Measurements from ENCODE around the gene KBTBD12. TPM values are rescaled to one million over a fixed set of nuclear protein-coding genes. Genes with fewer than 3 reads are reported as not detected.

KBTBD12 gene
- total RNA-seq, 5 donors from 2014 or later (not counting 1 experiment from before 2014, with no cell fraction given), result not detected

DNA sequence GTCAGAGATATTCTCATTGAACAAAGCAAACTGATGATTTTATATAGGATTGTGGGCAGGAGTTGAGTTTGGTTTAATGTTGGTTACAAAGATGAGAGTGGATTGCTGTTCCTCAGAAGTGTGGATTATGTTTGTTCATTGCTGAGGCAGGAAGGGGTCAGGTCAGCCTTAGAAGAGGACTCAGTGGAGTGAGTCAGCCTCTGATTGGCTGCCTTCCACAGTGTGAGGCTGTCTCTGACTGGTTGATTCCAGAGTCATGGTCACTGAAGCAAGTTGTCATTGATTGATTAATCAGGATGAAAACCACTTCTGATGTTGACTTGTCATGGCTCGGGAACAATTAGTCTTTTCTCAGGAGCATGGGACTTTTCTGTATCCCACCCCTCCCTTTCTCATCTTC is 36.2 kb downstream of the KBTBD12 start:
- Mint-ChIP-seq H3K27ac (no peak overlapping the region), H3K36me3 (no peaks in the 10 kb centered on the region), H3K4me3 (no peak overlapping the region), H3K9me3 (no peaks in the 10 kb centered on the region), H3K27me3 (peaks cover 29 to 49% of the 10 kb centered on the region in 2 donors), H3K4me1 (no peaks in the 10 kb centered on the region)
- DNase-seq, result no peak
- CTCF ChIA-PET, result no interaction called here
- H3K27ac ChIP-seq (ENCODE audit: low read length), result no peak overlapping the region
- no peaks in the 10 kb centered on the region for H3K9me3 ChIP-seq
- no peaks in the 10 kb centered on the region for H3K4me1 ChIP-seq (ENCODE audit: control insufficient read depth in 1 of 2, extremely low read depth in 1 of 2, insufficient read depth in 2 of 2, low read length in 2 of 2)
- H3K4me3 ChIP-seq (ENCODE audit: control insufficient read depth in 1 of 2, extremely low read depth in 1 of 2, low read length in 1 of 2), result no peak overlapping the region
- no peaks in the 10 kb centered on the region for H3K36me3 ChIP-seq (ENCODE audit: control insufficient read depth in 2 of 2, extremely low read depth in 1 of 2, insufficient read depth in 1 of 2, low read length in 1 of 2)
- POLR2A ChIA-PET, result no interaction called here
- no peak for ATAC-seq (replicated peaks in 1 of 4)
- H3K27me3 ChIP-seq (replicated peaks in 1 of 2; ENCODE audit: control insufficient read depth in 2 of 2, extremely low read depth in 1 of 2, insufficient read depth in 2 of 2, low read length in 1 of 2), result peaks cover 0 to 9% of the 10 kb centered on the region in 2 experiments
- WGBS (ENCODE audit: insufficient coverage), result 100% methylated on average over 1 of the region's 1 CpG

DNA sequence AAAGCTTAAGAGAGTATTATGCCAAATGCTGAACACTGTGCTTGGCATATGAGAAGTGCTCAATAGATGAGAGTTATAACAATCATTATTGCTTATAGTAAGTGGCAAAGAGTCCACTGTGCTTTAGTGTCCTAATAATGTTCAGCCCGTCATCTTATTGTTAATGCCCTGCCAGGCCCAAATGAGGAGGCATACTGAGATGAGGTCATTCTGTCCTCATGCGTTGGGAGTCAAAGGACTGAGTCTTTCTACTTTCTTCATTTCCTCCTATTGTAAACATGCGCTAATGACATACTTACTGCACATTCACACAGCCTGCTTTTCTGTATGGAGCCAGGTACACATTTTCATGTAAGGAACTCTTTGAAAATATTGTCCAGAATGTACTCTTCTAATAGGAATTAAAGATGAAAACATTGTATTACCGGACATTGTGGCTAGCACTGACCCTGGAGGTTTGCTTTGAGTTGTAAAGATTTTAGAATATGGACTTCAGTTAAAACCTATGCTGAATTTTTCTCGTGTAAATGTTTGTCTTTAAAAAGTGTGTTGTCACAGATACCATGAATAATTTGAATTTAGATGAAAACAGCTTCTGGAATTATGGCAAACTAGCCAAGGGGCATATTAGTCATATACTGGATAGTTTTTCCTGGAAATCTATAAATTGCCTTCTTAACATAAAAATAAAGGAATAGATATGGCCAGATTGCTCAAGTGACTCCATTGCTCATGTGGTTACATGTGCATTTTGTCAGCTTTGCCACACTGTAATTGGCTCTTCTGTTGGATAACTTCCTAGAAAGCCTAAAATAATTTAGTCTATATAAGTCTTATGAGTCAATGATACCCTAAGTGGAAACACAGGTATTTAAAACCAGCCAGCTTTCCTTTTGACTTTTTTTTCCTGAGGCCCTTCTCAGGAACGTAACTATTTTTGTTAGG is 38.3 kb downstream of the KBTBD12 start:
- Histone ChIP-seq H3K27me3 (replicated peaks in 1 of 2; ENCODE audit: control insufficient read depth in 2 of 2, extremely low read depth in 1 of 2, insufficient read depth in 2 of 2, low read length in 1 of 2) (peaks cover 0 to 8% of the 10 kb centered on the region in 2 experiments), H3K27ac (ENCODE audit: low read length) (no peak overlapping the region), H3K36me3 (ENCODE audit: control insufficient read depth in 2 of 2, extremely low read depth in 1 of 2, insufficient read depth in 1 of 2, low read length in 1 of 2) (no peaks in the 10 kb centered on the region), H3K9me3 (no peaks in the 10 kb centered on the region), H3K4me1 (ENCODE audit: control insufficient read depth in 1 of 2, extremely low read depth in 1 of 2, insufficient read depth in 2 of 2, low read length in 2 of 2) (no peaks in the 10 kb centered on the region), H3K4me3 (ENCODE audit: control insufficient read depth in 1 of 2, extremely low read depth in 1 of 2, low read length in 1 of 2) (no peak overlapping the region)
- H3K9me3 Mint-ChIP-seq, result no peaks in the 10 kb centered on the region
- DNase-seq (no peak), ATAC-seq (replicated peaks in 1 of 4) (no peak)
- ChIA-PET POLR2A (no interaction called here), CTCF (no interaction called here)
- H3K4me3 Mint-ChIP-seq, result no peak overlapping the region
- no peak overlapping the region for H3K27ac Mint-ChIP-seq
- H3K27me3 Mint-ChIP-seq, result peaks cover 29 to 36% of the 10 kb centered on the region in 2 donors
- H3K4me1 Mint-ChIP-seq, result no peaks in the 10 kb centered on the region
- no peaks in the 10 kb centered on the region for H3K36me3 Mint-ChIP-seq
- WGBS (ENCODE audit: insufficient coverage), result 65% methylated on average over 2 of the region's 6 CpGs

DNA sequence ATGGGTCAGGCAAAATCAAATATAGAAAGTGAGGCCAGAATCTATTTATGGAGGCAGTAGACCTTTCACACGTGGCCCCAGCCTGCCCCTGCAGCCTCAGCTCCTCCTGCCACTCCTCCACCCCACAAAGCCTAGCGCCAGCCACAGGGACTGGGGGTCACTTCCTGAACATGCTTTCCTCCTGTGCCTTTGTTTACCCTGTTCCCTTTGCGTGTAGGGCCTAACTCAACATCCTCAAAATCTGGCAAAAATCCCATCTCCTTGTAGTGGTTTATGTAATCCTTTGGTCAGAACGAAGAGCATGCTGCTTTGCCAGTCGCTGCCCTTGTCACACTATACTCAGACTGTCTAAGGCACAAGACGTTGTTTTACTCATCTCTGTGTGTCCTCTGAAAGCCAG is 39.6 kb downstream of the KBTBD12 start:
- Mint-ChIP-seq H3K27me3 (peaks cover 25 to 28% of the 10 kb centered on the region in 2 donors), H3K4me3 (no peak overlapping the region), H3K9me3 (no peaks in the 10 kb centered on the region), H3K4me1 (no peaks in the 10 kb centered on the region), H3K27ac (no peak overlapping the region), H3K36me3 (no peaks in the 10 kb centered on the region)
- CTCF ChIA-PET, result no interaction called here
- DNase-seq (no peak), ATAC-seq (replicated peaks in 1 of 4) (no peak)
- POLR2A ChIA-PET, result no interaction called here
- Histone ChIP-seq H3K4me3 (ENCODE audit: control insufficient read depth in 1 of 2, extremely low read depth in 1 of 2, low read length in 1 of 2) (no peak overlapping the region), H3K9me3 (no peaks in the 10 kb centered on the region), H3K36me3 (ENCODE audit: control insufficient read depth in 2 of 2, extremely low read depth in 1 of 2, insufficient read depth in 1 of 2, low read length in 1 of 2) (no peaks in the 10 kb centered on the region), H3K4me1 (ENCODE audit: control insufficient read depth in 1 of 2, extremely low read depth in 1 of 2, insufficient read depth in 2 of 2, low read length in 2 of 2) (no peaks in the 10 kb centered on the region), H3K27me3 (replicated peaks in 1 of 2; ENCODE audit: control insufficient read depth in 2 of 2, extremely low read depth in 1 of 2, insufficient read depth in 2 of 2, low read length in 1 of 2) (peaks cover 0 to 8% of the 10 kb centered on the region in 2 experiments), H3K27ac (ENCODE audit: low read length) (no peak overlapping the region)
- 40% methylated on average over 1 of the region's 6 CpGs for WGBS (ENCODE audit: insufficient coverage)

DNA sequence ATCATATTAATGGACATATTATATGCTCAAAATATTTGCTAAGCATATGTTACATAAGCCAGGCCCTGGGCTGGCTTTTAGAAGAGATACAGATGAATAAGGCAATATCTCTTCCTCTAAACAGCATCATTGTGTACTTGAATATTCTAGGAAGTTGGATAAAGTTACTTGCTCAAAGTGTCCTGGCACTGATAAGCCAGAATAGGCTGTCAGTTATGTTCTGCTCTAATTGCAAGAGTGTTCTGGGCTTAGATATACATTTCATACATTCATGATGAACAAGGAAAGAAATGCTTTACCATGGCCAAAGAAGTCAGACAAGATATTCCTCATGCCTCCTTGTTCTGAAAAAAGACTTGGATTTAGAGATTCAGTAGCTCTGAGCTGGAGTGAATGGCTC is 40.7 kb downstream of the KBTBD12 start:
- no peaks in the 10 kb centered on the region for H3K4me1 ChIP-seq (ENCODE audit: control insufficient read depth in 1 of 2, extremely low read depth in 1 of 2, insufficient read depth in 2 of 2, low read length in 2 of 2)
- Mint-ChIP-seq H3K4me3 (no peak overlapping the region), H3K9me3 (no peaks in the 10 kb centered on the region), H3K27me3 (peaks cover 18 to 25% of the 10 kb centered on the region in 2 donors), H3K36me3 (no peaks in the 10 kb centered on the region), H3K4me1 (no peaks in the 10 kb centered on the region), H3K27ac (no peak overlapping the region)
- no peak overlapping the region for H3K4me3 ChIP-seq (ENCODE audit: control insufficient read depth in 1 of 2, extremely low read depth in 1 of 2, low read length in 1 of 2)
- ATAC-seq (replicated peaks in 1 of 4) (no peak), DNase-seq (no peak)
- CTCF ChIA-PET, result no interaction called here
- H3K27me3 ChIP-seq (replicated peaks in 1 of 2; ENCODE audit: control insufficient read depth in 2 of 2, extremely low read depth in 1 of 2, insufficient read depth in 2 of 2, low read length in 1 of 2), result peaks cover 0 to 8% of the 10 kb centered on the region in 2 experiments
- no peak overlapping the region for H3K27ac ChIP-seq (ENCODE audit: low read length)
- POLR2A ChIA-PET, result no interaction called here
- no peaks in the 10 kb centered on the region for H3K36me3 ChIP-seq (ENCODE audit: control insufficient read depth in 2 of 2, extremely low read depth in 1 of 2, insufficient read depth in 1 of 2, low read length in 1 of 2)
- no peaks in the 10 kb centered on the region for H3K9me3 ChIP-seq

DNA sequence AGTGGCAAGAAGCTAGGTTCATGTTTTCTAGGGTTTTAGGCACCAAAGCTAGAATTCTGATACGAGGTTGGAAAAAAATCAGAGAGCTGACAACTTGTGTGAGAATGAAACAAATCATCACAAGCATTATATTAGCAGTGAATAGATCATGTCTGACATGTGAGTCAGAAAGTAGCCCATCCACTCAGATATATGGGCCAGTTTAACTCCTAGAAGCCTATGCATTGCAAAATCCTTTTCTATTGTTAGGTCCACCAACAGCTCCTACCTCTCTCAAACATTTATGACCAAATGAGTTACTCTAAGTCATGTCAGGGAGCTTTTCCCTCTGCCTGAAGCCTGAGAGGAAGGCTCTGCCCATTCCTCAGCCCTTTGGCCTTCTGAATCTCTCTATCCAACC is 44.0 kb downstream of the KBTBD12 start:
- Histone ChIP-seq H3K4me3 (ENCODE audit: control insufficient read depth in 1 of 2, extremely low read depth in 1 of 2, low read length in 1 of 2) (no peak overlapping the region), H3K27me3 (replicated peaks in 1 of 2; ENCODE audit: control insufficient read depth in 2 of 2, extremely low read depth in 1 of 2, insufficient read depth in 2 of 2, low read length in 1 of 2) (peaks cover 0 to 6% of the 10 kb centered on the region in 2 experiments), H3K27ac (ENCODE audit: low read length) (no peak overlapping the region), H3K4me1 (ENCODE audit: control insufficient read depth in 1 of 2, extremely low read depth in 1 of 2, insufficient read depth in 2 of 2, low read length in 2 of 2) (no peaks in the 10 kb centered on the region), H3K9me3 (no peaks in the 10 kb centered on the region), H3K36me3 (ENCODE audit: control insufficient read depth in 2 of 2, extremely low read depth in 1 of 2, insufficient read depth in 1 of 2, low read length in 1 of 2) (no peaks in the 10 kb centered on the region)
- Mint-ChIP-seq H3K4me3 (no peak overlapping the region), H3K4me1 (no peaks in the 10 kb centered on the region), H3K9me3 (no peaks in the 10 kb centered on the region), H3K27ac (no peak overlapping the region), H3K36me3 (no peaks in the 10 kb centered on the region), H3K27me3 (peaks cover 16 to 18% of the 10 kb centered on the region in 2 donors)
- ATAC-seq (replicated peaks in 1 of 4), result no peak
- POLR2A ChIA-PET, result no interaction called here
- CTCF ChIA-PET, result interaction anchor here in 1 of 2 donors (1.4 kb wide), 1 partner anchor 384 kb away, joined by 5 read pairs; no protein-coding TSS in a partner anchor
- WGBS (ENCODE audit: insufficient coverage), result no CpG with 5 or more reads among the region's 1 CpG
- DNase-seq, result no peak

DNA sequence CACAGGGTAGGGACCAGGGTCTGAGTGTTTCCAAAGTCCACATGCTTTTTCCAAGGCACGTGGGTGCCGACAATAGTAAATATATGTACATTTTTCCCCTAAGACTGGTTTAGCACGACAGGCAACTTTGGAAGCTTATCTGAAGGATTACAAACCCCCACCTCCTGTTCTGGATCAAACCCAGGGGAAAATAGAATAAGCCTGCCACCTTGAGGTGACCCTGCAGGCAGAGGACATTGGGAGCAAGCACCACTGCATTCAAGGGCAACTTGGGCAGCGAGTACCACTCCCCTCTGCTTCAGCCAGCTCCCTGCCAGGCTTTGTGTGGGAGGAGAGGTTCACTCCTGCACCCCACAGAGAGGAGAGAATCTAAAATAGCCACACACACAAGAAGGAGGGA is 44.8 kb downstream of the KBTBD12 start:
- ATAC-seq (replicated peaks in 1 of 4) (no peak), DNase-seq (no peak)
- Histone ChIP-seq H3K27me3 (replicated peaks in 1 of 2; ENCODE audit: control insufficient read depth in 2 of 2, extremely low read depth in 1 of 2, insufficient read depth in 2 of 2, low read length in 1 of 2) (peaks cover 0 to 4% of the 10 kb centered on the region in 2 experiments), H3K4me1 (ENCODE audit: control insufficient read depth in 1 of 2, extremely low read depth in 1 of 2, insufficient read depth in 2 of 2, low read length in 2 of 2) (no peaks in the 10 kb centered on the region), H3K36me3 (ENCODE audit: control insufficient read depth in 2 of 2, extremely low read depth in 1 of 2, insufficient read depth in 1 of 2, low read length in 1 of 2) (no peaks in the 10 kb centered on the region), H3K4me3 (ENCODE audit: control insufficient read depth in 1 of 2, extremely low read depth in 1 of 2, low read length in 1 of 2) (no peak overlapping the region), H3K9me3 (no peaks in the 10 kb centered on the region), H3K27ac (ENCODE audit: low read length) (no peak overlapping the region)
- H3K36me3 Mint-ChIP-seq, result no peaks in the 10 kb centered on the region
- no peaks in the 10 kb centered on the region for H3K9me3 Mint-ChIP-seq
- H3K27ac Mint-ChIP-seq, result no peak overlapping the region
- CTCF ChIA-PET, result interaction anchor here (0.6 to 1.4 kb wide), 2 partner anchors 385 to 669 kb away, joined by 4 to 5 read pairs; no protein-coding TSS in a partner anchor
- H3K4me3 Mint-ChIP-seq, result no peak overlapping the region
- H3K27me3 Mint-ChIP-seq, result peaks cover 10 to 12% of the 10 kb centered on the region in 2 donors
- H3K4me1 Mint-ChIP-seq, result no peaks in the 10 kb centered on the region
- POLR2A ChIA-PET, result no interaction called here
- WGBS (ENCODE audit: insufficient coverage), result 90% methylated on average over 2 of the region's 4 CpGs

All from T-cell (primary cell).